Ramos (cell line): Measurements from ENCODE around the gene HMCN2.

Experiments
- in situ Hi-C: fragments of 300-500 bp; cut with MboI; formaldehyde crosslinking; loops from one replicate; pipeline ENCODE4 v1.14.3; 2022; ENCODE audit warnings: low sequenced_read_pairs; ENCODE audit not compliant: unreplicated experiment

Gene HMCN2

GRCh38 chr9:130341839-130342713, 76.5 kb downstream of the HMCN2 start:
- in situ Hi-C loops, result loop anchor here (5.0 kb wide), 1 partner anchor 235 kb away; no protein-coding TSS in a partner anchor

DNA sequence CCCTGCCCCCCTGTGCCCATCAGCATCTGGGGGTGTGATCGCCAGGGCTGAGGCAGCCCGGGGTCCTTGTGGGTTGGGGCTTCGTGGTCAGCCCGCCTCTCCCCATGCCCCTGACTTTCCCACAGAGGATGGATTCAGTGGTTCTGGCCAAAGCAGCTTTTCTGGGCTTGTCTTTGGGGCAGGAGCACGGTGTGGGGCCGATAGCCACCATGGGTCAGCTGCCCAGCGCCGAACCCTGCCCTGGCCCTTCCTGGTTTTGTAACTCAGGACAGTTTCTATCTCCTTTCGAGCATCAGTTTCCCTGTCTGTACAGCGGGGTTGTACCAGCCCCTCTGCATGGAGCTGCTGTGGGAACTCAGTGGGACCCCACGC, 77.1 kb downstream of the HMCN2 start:
- in situ Hi-C loops, result loop anchor here (5.0 kb wide), 1 partner anchor 235 kb away; no protein-coding TSS in a partner anchor

DNA sequence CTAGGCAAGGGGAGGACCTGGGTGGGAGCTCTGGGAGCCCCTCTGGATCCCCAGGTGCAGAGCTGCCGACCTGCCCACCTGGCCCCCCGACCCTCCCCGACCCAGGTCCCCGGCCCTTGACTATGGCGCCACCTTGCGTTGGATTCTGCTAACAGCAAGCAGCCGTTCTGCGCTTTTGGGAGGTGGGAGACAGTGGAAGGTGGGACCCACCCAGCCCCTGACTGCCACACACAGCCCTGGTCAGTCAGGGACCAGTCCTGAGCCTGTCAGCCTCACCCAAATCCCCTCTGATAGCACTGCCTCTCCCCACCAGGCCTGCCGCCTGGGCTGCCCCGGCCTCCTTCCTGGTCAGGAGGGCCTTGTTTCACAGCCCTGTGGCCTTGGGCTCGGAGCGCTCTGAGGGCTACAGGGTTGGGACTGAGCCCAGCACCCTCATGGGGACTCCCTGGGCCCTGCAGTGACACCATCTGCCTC, 77.9 kb downstream of the HMCN2 start:
- in situ Hi-C loops, result loop anchor here (5.0 kb wide), 1 partner anchor 236 kb away; no protein-coding TSS in a partner anchor

GRCh38 chr9:130344366-130344765, 78.8 kb downstream of the HMCN2 start:
- in situ Hi-C loops, result loop anchor here (5.0 kb wide), 1 partner anchor 237 kb away; no protein-coding TSS in a partner anchor

DNA sequence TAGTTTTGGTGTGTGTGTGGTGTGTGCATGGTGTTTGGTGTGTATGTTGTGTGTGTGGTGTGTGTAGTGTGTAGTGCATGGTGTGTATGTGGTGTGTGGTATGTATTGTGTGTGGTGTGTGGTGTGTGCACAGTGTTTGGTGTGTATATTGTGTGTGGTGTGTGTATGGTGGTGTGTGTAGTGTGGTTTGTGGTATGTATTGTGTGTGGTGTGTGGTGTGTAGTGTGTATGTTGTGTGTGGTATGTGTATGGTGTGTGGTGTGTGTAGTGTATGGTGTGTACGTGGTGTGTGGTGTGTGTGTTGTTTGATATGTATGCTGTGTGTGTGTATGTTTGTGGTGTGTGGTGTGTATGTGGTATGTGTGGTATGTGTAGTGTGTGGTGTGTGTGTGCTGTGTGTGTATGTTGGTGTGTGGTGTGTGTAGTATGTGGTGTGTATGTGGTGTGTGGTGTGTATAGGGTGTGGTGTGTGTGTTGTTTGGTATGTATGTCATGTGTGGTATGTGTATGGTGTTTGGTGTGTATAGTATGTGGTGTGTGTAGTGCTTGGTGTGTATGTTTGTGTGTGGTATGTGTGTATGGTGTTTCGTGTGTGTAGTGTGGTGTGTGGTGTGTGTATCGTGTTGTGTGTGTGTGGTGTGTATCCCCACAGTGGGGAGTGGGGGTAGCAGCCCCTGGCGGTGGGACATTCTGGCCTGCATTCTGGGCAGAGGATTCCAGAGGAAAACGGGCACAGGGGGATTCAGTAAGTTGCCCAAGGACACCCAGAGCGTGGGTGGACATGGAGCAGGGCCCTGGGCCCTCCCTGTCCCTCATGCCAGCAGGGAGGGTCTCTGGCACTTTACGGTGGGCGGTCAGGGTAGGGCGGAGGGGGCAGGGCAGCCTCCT, 79.7 kb downstream of the HMCN2 start:
- in situ Hi-C loops, result no loop called here

GRCh38 chr9:130345897-130346385, 80.4 kb downstream of the HMCN2 start:
- in situ Hi-C loops, result no loop called here

- in situ Hi-C loops, result no loop called here
Measured at GRCh38 chr9:130346431-130346830, 80.9 kb downstream of the HMCN2 start.

- in situ Hi-C loops, result no loop called here
Measured at GRCh38 chr9:130347036-130347435, 81.5 kb downstream of the HMCN2 start.

GRCh38 chr9:130347931-130348330, 82.4 kb downstream of the HMCN2 start:
- in situ Hi-C loops, result no loop called here

- in situ Hi-C loops, result no loop called here
Measured at GRCh38 chr9:130348341-130348740, 82.8 kb downstream of the HMCN2 start.

DNA sequence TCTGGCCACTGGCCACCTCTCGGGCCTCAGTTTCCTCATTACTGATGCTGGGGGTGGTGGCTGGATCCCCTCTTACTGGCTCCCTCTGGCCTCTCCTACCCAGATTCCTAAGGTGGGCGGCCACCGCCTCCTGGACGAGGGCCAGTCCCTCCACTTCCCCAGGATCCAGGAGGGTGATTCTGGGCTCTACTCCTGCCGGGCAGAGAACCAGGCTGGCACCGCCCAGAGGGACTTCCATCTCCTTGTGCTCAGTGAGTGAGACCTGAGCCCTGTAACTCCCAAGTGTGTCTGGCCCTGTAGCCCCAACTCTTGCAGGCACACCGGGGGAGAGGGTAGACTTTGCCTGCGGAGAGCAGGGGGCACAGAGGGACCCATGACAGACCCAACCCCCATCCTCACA, 83.3 kb downstream of the HMCN2 start:
- in situ Hi-C loops, result no loop called here

GRCh38 chr9:130349398-130349797, 83.8 kb downstream of the HMCN2 start:
- in situ Hi-C loops, result no loop called here

GRCh38 chr9:130351343-130351742, 85.8 kb downstream of the HMCN2 start:
- in situ Hi-C loops, result no loop called here

DNA sequence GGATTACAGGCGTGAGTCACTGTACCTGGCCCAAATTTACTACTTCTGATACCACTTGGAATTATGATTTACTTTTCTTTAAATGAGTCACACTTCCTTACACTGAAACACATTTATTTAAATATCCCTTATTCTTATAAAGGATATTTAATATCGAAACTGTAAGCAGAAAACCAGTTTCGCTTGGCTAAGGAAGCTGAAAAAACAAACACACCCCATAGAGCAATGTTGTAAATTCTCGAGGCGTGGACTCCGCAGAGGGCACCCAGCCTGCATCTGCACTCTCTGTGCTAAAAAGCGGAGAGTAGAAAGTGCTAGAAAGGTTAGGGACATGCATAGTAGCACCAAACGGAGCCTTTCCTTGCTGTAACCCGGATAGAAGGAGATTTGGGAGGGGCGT, 86.5 kb downstream of the HMCN2 start:
- in situ Hi-C loops, result no loop called here

DNA sequence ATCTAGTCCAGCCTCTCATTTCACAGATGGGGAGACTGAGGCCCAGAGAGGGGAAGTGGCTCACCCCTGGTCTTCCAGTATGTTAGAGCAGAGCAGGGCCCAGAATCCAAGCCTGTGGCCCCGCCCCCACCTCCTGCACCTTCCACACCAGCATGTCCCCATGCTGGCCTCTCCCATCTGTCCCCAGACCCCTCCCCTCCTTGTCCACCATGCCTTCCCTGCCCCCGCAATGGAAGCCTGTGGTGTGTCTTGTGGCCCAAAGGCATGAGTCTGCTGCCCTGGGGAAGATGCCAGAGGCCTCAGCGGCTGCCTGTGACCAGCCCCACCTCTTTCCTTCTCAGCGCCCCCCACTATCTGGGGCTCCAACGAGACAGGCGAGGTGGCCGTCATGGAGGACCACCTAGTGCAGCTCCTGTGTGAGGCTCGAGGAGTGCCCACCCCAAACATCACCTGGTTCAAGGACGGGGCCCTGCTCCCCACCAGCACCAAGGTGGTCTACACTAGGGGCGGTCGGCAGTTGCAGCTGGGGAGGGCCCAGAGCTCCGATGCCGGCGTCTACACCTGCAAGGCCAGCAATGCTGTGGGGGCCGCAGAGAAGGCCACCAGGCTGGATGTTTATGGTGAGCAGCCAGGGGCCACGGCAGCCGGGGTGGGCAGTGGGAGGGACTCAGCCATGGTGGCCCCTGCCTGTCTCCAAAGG, 87.2 kb downstream of the HMCN2 start:
- in situ Hi-C loops, result no loop called here

- in situ Hi-C loops, result no loop called here
Measured at GRCh38 chr9:130354378-130354777, 88.8 kb downstream of the HMCN2 start.

GRCh38 chr9:130354806-130355205, 89.2 kb downstream of the HMCN2 start:
- in situ Hi-C loops, result no loop called here

GRCh38 chr9:130356033-130356432, 90.5 kb downstream of the HMCN2 start:
- in situ Hi-C loops, result no loop called here

GRCh38 chr9:130356877-130357584, 91.5 kb downstream of the HMCN2 start:
- in situ Hi-C loops, result no loop called here
